Measurements from ENCODE around the gene RERE. TPM values are rescaled to one million over a fixed set of nuclear protein-coding genes. Genes with fewer than 3 reads are reported as not detected.

RERE gene
- polyA plus RNA-seq, 1 of the 3 experiments (the other 2 are of a cell fraction): 8.1 TPM

DNA sequence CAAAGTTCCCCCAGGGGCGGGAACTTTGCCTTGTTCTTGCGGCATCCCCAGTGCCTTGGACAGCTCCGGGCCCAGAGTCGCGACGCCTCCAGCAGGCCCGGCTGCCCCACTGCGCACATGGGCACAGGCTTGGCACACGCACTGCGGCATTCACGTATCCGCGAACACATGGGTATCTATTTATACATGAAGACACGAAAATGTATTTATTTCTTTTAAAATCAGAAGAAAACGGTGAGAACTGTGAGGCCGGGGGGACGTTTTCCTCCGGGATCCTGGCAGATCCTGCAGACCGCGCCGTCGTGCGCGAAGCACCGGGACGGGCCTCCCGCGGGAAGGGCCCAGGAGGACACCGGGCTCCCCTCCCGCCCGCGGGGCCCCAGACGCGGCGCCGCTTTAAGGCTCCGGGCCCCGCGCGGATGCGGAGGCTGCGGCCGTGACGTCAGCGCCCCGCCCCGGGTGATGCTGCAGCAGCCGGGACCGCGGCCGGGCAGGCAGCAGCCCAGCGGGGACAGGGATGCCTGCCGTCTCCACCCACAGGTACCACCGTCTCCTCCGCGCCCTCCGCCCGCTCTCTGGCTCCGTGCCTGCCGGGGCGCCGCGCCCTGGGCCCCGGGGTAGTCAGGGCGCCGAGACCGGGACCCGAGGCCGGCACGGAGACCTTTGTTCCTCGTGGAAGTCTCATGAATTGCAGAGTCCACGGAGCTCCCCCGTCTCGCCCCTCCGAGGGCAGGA is 499.6 kb downstream of the RERE start, which contains the start of gene SLC45A1 (continued):
- TF ChIP-seq CTCF (IDR thresholded peaks at IDR 0.05) (no peak), POLR2AphosphoS5 (IDR thresholded peaks at IDR 0.05; ENCODE audit: low read depth, low read length) (no peak), GABPA (IDR thresholded peaks at IDR 0.05; ENCODE audit: low read depth) (no peak), MEF2A (IDR thresholded peaks at IDR 0.05; ENCODE audit: borderline replicate concordance, low read depth) (no peak), FOXJ3 (CRISPR knock-in tag; IDR thresholded peaks at IDR 0.05) (no peak), USF1 (IDR thresholded peaks at IDR 0.05; ENCODE audit: borderline replicate concordance, low read depth) (no peak)
- TF ChIP-seq, protein P1, sequence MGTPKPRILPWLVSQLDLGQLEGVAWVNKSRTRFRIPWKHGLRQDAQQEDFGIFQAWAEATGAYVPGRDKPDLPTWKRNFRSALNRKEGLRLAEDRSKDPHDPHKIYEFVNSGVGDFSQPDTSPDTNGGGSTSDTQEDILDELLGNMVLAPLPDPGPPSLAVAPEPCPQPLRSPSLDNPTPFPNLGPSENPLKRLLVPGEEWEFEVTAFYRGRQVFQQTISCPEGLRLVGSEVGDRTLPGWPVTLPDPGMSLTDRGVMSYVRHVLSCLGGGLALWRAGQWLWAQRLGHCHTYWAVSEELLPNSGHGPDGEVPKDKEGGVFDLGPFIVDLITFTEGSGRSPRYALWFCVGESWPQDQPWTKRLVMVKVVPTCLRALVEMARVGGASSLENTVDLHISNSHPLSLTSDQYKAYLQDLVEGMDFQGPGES (IDR thresholded peaks at IDR 0.05; ENCODE audit: low read depth, low read length): no peak
- TF ChIP-seq, protein P2, sequence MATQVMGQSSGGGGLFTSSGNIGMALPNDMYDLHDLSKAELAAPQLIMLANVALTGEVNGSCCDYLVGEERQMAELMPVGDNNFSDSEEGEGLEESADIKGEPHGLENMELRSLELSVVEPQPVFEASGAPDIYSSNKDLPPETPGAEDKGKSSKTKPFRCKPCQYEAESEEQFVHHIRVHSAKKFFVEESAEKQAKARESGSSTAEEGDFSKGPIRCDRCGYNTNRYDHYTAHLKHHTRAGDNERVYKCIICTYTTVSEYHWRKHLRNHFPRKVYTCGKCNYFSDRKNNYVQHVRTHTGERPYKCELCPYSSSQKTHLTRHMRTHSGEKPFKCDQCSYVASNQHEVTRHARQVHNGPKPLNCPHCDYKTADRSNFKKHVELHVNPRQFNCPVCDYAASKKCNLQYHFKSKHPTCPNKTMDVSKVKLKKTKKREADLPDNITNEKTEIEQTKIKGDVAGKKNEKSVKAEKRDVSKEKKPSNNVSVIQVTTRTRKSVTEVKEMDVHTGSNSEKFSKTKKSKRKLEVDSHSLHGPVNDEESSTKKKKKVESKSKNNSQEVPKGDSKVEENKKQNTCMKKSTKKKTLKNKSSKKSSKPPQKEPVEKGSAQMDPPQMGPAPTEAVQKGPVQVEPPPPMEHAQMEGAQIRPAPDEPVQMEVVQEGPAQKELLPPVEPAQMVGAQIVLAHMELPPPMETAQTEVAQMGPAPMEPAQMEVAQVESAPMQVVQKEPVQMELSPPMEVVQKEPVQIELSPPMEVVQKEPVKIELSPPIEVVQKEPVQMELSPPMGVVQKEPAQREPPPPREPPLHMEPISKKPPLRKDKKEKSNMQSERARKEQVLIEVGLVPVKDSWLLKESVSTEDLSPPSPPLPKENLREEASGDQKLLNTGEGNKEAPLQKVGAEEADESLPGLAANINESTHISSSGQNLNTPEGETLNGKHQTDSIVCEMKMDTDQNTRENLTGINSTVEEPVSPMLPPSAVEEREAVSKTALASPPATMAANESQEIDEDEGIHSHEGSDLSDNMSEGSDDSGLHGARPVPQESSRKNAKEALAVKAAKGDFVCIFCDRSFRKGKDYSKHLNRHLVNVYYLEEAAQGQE (IDR thresholded peaks at IDR 0.05; ENCODE audit: low read depth, low read length): peak; percentile 34; the same call in 1 of the 2 replicates

GRCh38 chr1:8315573-8316475 is 501.6 kb downstream of the RERE start:
- WGBS (ENCODE audit: low lambda C conversion rate): 92% methylated on average over 10 of the region's 14 CpGs
- H3F3A ChIP-seq (replicated peaks; ENCODE audit: insufficient read depth): no peaks in the 10 kb centered on the region
- ChIA-PET CTCF (interaction anchor here (0.6 to 9.6 kb wide), 22 partner anchors 8 to 759 kb away, joined by 3 to 293 read pairs (median 11); partner anchors contain the start of gene ERRFI1), POLR2A (interaction anchor here (0.8 kb wide), 1 partner anchor 288 kb away, joined by 3 read pairs; no protein-coding TSS in a partner anchor)
- H3K9me3 ChIP-seq: no peaks in the 10 kb centered on the region
- H3K4me3 ChIP-seq (ENCODE audit: low read depth in 2 of 2, low read length in 1 of 2): no peak overlapping the region
- no peak overlapping the region for H3K27ac ChIP-seq (ENCODE audit: low read depth in 2 of 2, low read length in 1 of 2)
- no peaks in the 10 kb centered on the region for H3K27me3 ChIP-seq (ENCODE audit: insufficient read depth)
- H3K4me1 ChIP-seq (ENCODE audit: control insufficient read depth in 1 of 2, insufficient read depth in 2 of 2, low read depth in 1 of 2, low read length in 1 of 2): peaks cover 0 to 8% of the 10 kb centered on the region in 2 experiments; a peak in 1 of 4 replicates
- no peaks in the 10 kb centered on the region for H3K9me2 ChIP-seq
- no peak overlapping the region for H2AFZ ChIP-seq (ENCODE audit: low read depth)
- no peaks in the 10 kb centered on the region for H4K20me1 ChIP-seq (ENCODE audit: insufficient read depth)
- no peak overlapping the region for H3K9ac ChIP-seq
- H3K36me3 ChIP-seq (replicated peaks in 1 of 2; ENCODE audit: control insufficient read depth in 1 of 2, insufficient read depth in 2 of 2, low read length in 1 of 2): no peaks in the 10 kb centered on the region
- no peaks in the 10 kb centered on the region for H3K79me2 ChIP-seq (ENCODE audit: insufficient read depth)
- peak; percentile 47 for DNase-seq
- no peak overlapping the region for H3K4me2 ChIP-seq
- TF ChIP-seq POLR2AphosphoS5 (IDR thresholded peaks at IDR 0.05; ENCODE audit: low read depth, low read length): no peak
- TF ChIP-seq CTCF (IDR thresholded peaks at IDR 0.05): peak; percentile 31; the same call in 1 of the 2 replicates

All from SK-N-SH (cell line).